A673 (cell line): ENCODE measurements around the gene MGST3. TPM values are rescaled to one million over a fixed set of nuclear protein-coding genes. Genes with fewer than 3 reads are reported as not detected.
"Not testable (repeated sequence)": the region's sequence is repeated elsewhere in the genome, so short reads cannot be mapped to it uniquely, and the experiment has no call there.

ENCODE experiments used
- BruUV-seq: library from RNA; stranded (reverse); fragments of 400-500 nt; replicated peaks from 2 replicates; lab custom pipeline; 2021; lab: Mats Ljungman, UMichigan
- CTCF ChIA-PET: fragments of 300-600 bp; sonication (Branson Sonifier 250); formaldehyde crosslinking; loops from one replicate; lab custom pipeline; 2022; ENCODE audit warnings: antibody characterized with exemption; lab: Charles Lee
- POLR2A ChIA-PET: fragments of 300-600 bp; sonication (Branson Sonifier 250); formaldehyde crosslinking; loops from one replicate; lab custom pipeline; 2022; ENCODE audit warnings: antibody characterized with exemption; ENCODE audit not compliant: low non-redundant PET; lab: Charles Lee
- DNase-seq: peaks from one replicate; pipeline ENCODE4 v3.0.0-alpha.2; 2015; ENCODE audit warnings: low spot score
- H3K27ac ChIP-seq: fragments of 200-600 bp; sonication (generic); 2 replicates; pipeline ENCODE4 v1.5.1; 2016; ENCODE audit warnings: mixed run types, low read depth, mild to moderate bottlenecking, mixed read lengths, antibody characterized with exemption, low read length; ENCODE audit not compliant: poor library complexity, severe bottlenecking
- H3K27me3 ChIP-seq: fragments of 200-600 bp; sonication (generic); replicated peaks from 2 replicates; pipeline ENCODE4 v1.6.1; 2017; ENCODE audit warnings: mixed run types, low read depth, mild to moderate bottlenecking, mixed read lengths, antibody characterized with exemption, low read length; ENCODE audit not compliant: insufficient read depth, poor library complexity
- H3K36me3 ChIP-seq: fragments of 200-600 bp; sonication (generic); 2 replicates; pipeline ENCODE4 v1.6.1; 2016; ENCODE audit warnings: mixed run types, mild to moderate bottlenecking, mixed read lengths, antibody characterized with exemption, low read length; ENCODE audit not compliant: insufficient read depth, poor library complexity, severe bottlenecking
- H3K4me1 ChIP-seq: fragments of 200-600 bp; sonication (generic); 2 replicates; pipeline ENCODE4 v1.6.1; 2017; ENCODE audit warnings: mixed run types, mild to moderate bottlenecking, mixed read lengths, antibody characterized with exemption, low read length; ENCODE audit not compliant: insufficient read depth, poor library complexity, severe bottlenecking
- H3K4me3 ChIP-seq: fragments of 200-600 bp; sonication (generic); 2 replicates; pipeline ENCODE4 v1.5.1; 2016; ENCODE audit warnings: low read depth, mixed run types, mild to moderate bottlenecking, mixed read lengths, low read length; ENCODE audit not compliant: poor library complexity, severe bottlenecking
- H3K9me3 ChIP-seq: fragments of 200-600 bp; sonication (generic); 2 replicates; pipeline ENCODE4 v1.6.1; 2016; ENCODE audit warnings: mixed run types, low read depth, mild to moderate bottlenecking, mixed read lengths, antibody characterized with exemption, low read length; ENCODE audit not compliant: poor library complexity, severe bottlenecking
- CTCF ChIP-seq: fragments of 300-800, 200-600 bp; sonication (generic); conservative IDR thresholded peaks from 2 replicates; pipeline ENCODE4 v1.5.1; 2017; ENCODE audit warnings: low read depth, mild to moderate bottlenecking, antibody characterized with exemption, low read length, moderate library complexity, mixed read lengths
- EZH2 ChIP-seq: fragments of 200-600 bp; sonication (generic); IDR thresholded peaks from 2 replicates; pipeline ENCODE4 v1.6.1; 2017; ENCODE audit warnings: borderline replicate concordance, low read depth, mild to moderate bottlenecking, mixed read lengths, antibody characterized with exemption, low read length; ENCODE audit not compliant: poor library complexity, severe bottlenecking
- intact Hi-C: fragments of 100-400 bp; cut with micrococcal nuclease; formaldehyde crosslinking; loops from one replicate; pipeline ENCODE4 v1.10.0; 2022; ENCODE audit not compliant: unreplicated experiment
- total RNA-seq: library from RNA; stranded (reverse); gene quantifications from 2 replicates; pipeline ENCODE4 v1.2.3, GENCODE V29; 2021

MGST3 gene
- total RNA-seq, 1 experiment from 2014 or later = 150 TPM

GRCh38 chr1:165635823-165636222, 4.8 kb downstream of the MGST3 start:
- Histone ChIP-seq H3K9me3 (no peaks in the 10 kb centered on the region), H3K4me1 (peaks cover 43% of the 10 kb centered on the region), H3K27me3 (no peaks in the 10 kb centered on the region), H3K36me3 (no peaks in the 10 kb centered on the region), H3K27ac (no peak overlapping the region), H3K4me3 (no peak overlapping the region)
- no peak for DNase-seq
- CTCF ChIA-PET = no interaction called here
- BruUV-seq = no TSS peak
- intact Hi-C loops = loop anchor here (10.0 kb wide), 1 partner anchor 129 kb away; the partner anchor contains the start of gene TMCO1
- TF ChIP-seq EZH2 (no peak), CTCF (no peak)
- POLR2A ChIA-PET = no interaction called here

- Histone ChIP-seq H3K27ac (peak overlapping the region; percentile 62), H3K4me3 (no peak overlapping the region), H3K27me3 (no peaks in the 10 kb centered on the region), H3K4me1 (peaks cover 54% of the 10 kb centered on the region), H3K36me3 (no peaks in the 10 kb centered on the region), H3K9me3 (no peaks in the 10 kb centered on the region)
- peak; percentile 30 for DNase-seq
- POLR2A ChIA-PET = no interaction called here
- no TSS peak for BruUV-seq
- TF ChIP-seq CTCF = no peak
- TF ChIP-seq EZH2 = no peak
- CTCF ChIA-PET = no interaction called here
- intact Hi-C loops = loop anchor here (10.0 kb wide), 1 partner anchor 127 kb away; the partner anchor contains the start of gene TMCO1
Measured at GRCh38 chr1:165637427-165637826, 6.4 kb downstream of the MGST3 start.

- POLR2A ChIA-PET, DNase-seq, H3K4me3 ChIP-seq, H3K36me3 ChIP-seq, H3K27me3 ChIP-seq, CTCF ChIA-PET, BruUV-seq, H3K9me3 ChIP-seq: not testable (repeated sequence)
- intact Hi-C loops = loop anchor here (10.0 kb wide), 1 partner anchor 127 kb away; the partner anchor contains the start of gene TMCO1
- H3K27ac ChIP-seq = peak overlapping the region; percentile 62
- peaks cover 48% of the 10 kb centered on the region for H3K4me1 ChIP-seq
Measured at GRCh38 chr1:165638211-165638610, 7.2 kb downstream of the MGST3 start.
